ENCODE measurements around the gene FMNL2. TPM values are rescaled to one million over a fixed set of nuclear protein-coding genes. Genes with fewer than 3 reads are reported as not detected.

The FMNL2 gene
- total RNA-seq, 3 donors from 2014 or later (not counting 1 experiment from before 2014, with no cell fraction given) = 0.34 to 3.0 (median 0.78) TPM

DNA sequence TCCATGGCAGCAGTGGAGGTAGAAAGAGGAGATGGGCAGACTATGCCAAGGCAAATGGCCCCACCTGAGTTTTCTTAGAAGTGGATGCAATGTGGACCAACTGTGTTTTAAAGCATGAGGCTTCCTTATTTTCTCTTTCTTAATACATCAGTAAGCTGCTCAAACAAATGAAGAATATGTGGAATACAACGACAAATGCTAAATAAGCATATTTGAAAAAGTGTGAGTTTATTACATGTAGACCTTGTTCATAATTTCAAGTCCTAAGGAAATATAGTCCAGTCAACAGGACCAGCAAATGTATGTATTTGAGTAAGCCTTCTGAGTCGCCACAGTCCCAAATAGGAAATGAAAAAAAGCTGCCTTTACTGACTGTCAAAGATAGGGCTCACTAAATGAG, 204.4 kb downstream of the FMNL2 start:
- Histone ChIP-seq H3K36me3 (ENCODE audit: control insufficient read depth, insufficient read depth, low read length) (no peaks in the 10 kb centered on the region), H3K9me3 (ENCODE audit: control insufficient read depth, insufficient read depth, low read length) (no peaks in the 10 kb centered on the region), H3K4me1 (ENCODE audit: control insufficient read depth, insufficient read depth, low read length) (no peaks in the 10 kb centered on the region), H3K27me3 (ENCODE audit: control insufficient read depth, insufficient read depth, low read length) (no peaks in the 10 kb centered on the region), H3K4me3 (ENCODE audit: low read length) (no peak overlapping the region), H3K27ac (ENCODE audit: low read length) (no peak overlapping the region)
- ATAC-seq = no peak
- WGBS (ENCODE audit: insufficient coverage) = 91% methylated on average over 1 of the region's 2 CpGs
- H3K9me3 Mint-ChIP-seq = no peaks in the 10 kb centered on the region
- intact Hi-C loops (cut with micrococcal nuclease) = no loop called here
- no peaks in the 10 kb centered on the region for H3K4me1 Mint-ChIP-seq
- no peak overlapping the region for H3K4me3 Mint-ChIP-seq
- no peak overlapping the region for H3K27ac Mint-ChIP-seq
- peaks cover 7 to 31% of the 10 kb centered on the region in 2 donors for H3K27me3 Mint-ChIP-seq (ENCODE audit: low read depth in 2 of 2)
- no peaks in the 10 kb centered on the region for H3K36me3 Mint-ChIP-seq
- DNase-seq = no peak
- TF ChIP-seq, protein P1, sequence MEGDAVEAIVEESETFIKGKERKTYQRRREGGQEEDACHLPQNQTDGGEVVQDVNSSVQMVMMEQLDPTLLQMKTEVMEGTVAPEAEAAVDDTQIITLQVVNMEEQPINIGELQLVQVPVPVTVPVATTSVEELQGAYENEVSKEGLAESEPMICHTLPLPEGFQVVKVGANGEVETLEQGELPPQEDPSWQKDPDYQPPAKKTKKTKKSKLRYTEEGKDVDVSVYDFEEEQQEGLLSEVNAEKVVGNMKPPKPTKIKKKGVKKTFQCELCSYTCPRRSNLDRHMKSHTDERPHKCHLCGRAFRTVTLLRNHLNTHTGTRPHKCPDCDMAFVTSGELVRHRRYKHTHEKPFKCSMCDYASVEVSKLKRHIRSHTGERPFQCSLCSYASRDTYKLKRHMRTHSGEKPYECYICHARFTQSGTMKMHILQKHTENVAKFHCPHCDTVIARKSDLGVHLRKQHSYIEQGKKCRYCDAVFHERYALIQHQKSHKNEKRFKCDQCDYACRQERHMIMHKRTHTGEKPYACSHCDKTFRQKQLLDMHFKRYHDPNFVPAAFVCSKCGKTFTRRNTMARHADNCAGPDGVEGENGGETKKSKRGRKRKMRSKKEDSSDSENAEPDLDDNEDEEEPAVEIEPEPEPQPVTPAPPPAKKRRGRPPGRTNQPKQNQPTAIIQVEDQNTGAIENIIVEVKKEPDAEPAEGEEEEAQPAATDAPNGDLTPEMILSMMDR (IDR thresholded peaks at IDR 0.05) = no peak

GRCh38 chr2:152541712-152542111, 206.7 kb downstream of the FMNL2 start:
- DNase-seq = no peak
- Mint-ChIP-seq H3K4me3 (no peak overlapping the region), H3K9me3 (no peaks in the 10 kb centered on the region), H3K27ac (no peak overlapping the region), H3K4me1 (no peaks in the 10 kb centered on the region), H3K27me3 (ENCODE audit: low read depth in 2 of 2) (peaks cover 0 to 16% of the 10 kb centered on the region in 2 donors), H3K36me3 (no peaks in the 10 kb centered on the region)
- 67% methylated on average over 3 of the region's 3 CpGs for WGBS (ENCODE audit: insufficient coverage)
- no peak for ATAC-seq
- no peaks in the 10 kb centered on the region for H3K36me3 ChIP-seq (ENCODE audit: control insufficient read depth, insufficient read depth, low read length)
- intact Hi-C loops (cut with micrococcal nuclease) = no loop called here
- no peaks in the 10 kb centered on the region for H3K4me1 ChIP-seq (ENCODE audit: control insufficient read depth, insufficient read depth, low read length)
- TF ChIP-seq, protein P1 (IDR thresholded peaks at IDR 0.05) = no peak
- no peak overlapping the region for H3K4me3 ChIP-seq (ENCODE audit: low read length)
- no peak overlapping the region for H3K27ac ChIP-seq (ENCODE audit: low read length)
- H3K9me3 ChIP-seq (ENCODE audit: control insufficient read depth, insufficient read depth, low read length) = no peaks in the 10 kb centered on the region
- no peaks in the 10 kb centered on the region for H3K27me3 ChIP-seq (ENCODE audit: control insufficient read depth, insufficient read depth, low read length)

DNA sequence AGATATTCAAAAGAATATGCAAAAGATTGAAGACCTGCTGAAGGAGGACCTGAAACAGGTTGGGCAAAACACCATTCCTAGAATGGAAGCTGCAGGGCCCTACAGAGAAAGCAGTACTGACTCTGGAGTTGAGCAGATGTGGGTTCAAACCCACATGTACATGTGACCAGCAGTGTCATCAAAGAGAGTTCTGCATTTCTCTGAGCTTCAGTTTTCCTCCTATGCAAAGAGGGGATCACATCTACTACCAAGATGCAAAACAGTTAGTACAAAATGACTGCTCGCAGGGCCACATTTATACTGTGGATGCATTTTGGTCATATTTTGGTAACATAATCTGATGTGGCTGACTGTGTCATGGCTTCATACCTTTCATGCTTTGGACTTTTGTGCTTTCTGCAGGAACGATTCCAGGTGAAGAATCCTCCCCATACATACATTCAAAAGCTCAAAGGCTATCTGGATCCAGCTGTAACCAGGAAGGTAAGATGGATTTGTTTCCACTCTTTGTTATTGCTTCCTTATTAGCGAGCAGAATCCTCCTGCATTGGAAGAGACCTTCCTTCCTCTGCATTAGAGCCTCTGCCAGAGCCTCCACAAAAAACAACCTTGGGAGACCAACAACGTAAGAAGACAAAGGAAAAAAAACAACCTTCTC, 207.5 kb downstream of the FMNL2 start:
- H3K27ac ChIP-seq (ENCODE audit: low read length) = no peak overlapping the region
- H3K4me1 Mint-ChIP-seq = no peaks in the 10 kb centered on the region
- no peaks in the 10 kb centered on the region for H3K27me3 ChIP-seq (ENCODE audit: control insufficient read depth, insufficient read depth, low read length)
- H3K4me3 ChIP-seq (ENCODE audit: low read length) = no peak overlapping the region
- ATAC-seq (no peak), DNase-seq (no peak)
- H3K27ac Mint-ChIP-seq = no peak overlapping the region
- peaks cover 0 to 9% of the 10 kb centered on the region in 2 donors for H3K27me3 Mint-ChIP-seq (ENCODE audit: low read depth in 2 of 2)
- WGBS (ENCODE audit: insufficient coverage) = 82% methylated on average over 3 of the region's 4 CpGs
- no peak overlapping the region for H3K4me3 Mint-ChIP-seq
- H3K36me3 Mint-ChIP-seq = no peaks in the 10 kb centered on the region
- no peaks in the 10 kb centered on the region for H3K4me1 ChIP-seq (ENCODE audit: control insufficient read depth, insufficient read depth, low read length)
- H3K36me3 ChIP-seq (ENCODE audit: control insufficient read depth, insufficient read depth, low read length) = no peaks in the 10 kb centered on the region
- no peaks in the 10 kb centered on the region for H3K9me3 Mint-ChIP-seq
- TF ChIP-seq, protein P1 (IDR thresholded peaks at IDR 0.05) = no peak
- H3K9me3 ChIP-seq (ENCODE audit: control insufficient read depth, insufficient read depth, low read length) = no peaks in the 10 kb centered on the region
- intact Hi-C loops (cut with micrococcal nuclease) = no loop called here

DNA sequence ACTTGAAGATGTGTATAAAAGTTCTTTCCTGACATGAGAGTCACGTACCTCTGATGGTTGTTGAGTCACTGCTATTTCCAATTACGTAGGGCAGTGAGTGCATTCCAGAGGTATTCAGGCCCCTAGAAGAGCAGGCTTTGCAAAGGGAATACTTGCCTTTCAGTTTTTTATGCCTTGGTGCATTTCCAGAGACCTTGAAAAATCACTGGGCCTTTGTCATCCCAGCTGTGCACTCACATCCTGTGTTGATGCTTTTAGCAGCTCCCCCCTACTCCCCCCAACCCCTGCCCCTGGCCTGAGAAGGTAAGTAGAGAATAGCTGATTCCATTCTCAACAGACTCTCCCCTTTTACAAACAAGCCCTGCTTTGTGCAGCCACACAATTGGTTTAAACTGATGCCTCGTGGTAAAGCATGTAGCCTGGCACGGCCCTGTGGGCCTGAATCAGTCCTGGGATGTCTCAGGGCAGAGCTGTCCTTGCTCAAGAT, 208.1 kb downstream of the FMNL2 start:
- no peaks in the 10 kb centered on the region for H3K9me3 Mint-ChIP-seq
- no peak for DNase-seq
- H3K36me3 Mint-ChIP-seq = no peaks in the 10 kb centered on the region
- intact Hi-C loops (cut with micrococcal nuclease) = no loop called here
- WGBS (ENCODE audit: insufficient coverage) = 75% methylated on average over 4 of the region's 4 CpGs
- no peak overlapping the region for H3K27ac Mint-ChIP-seq
- no peak for ATAC-seq
- Histone ChIP-seq H3K27me3 (ENCODE audit: control insufficient read depth, insufficient read depth, low read length) (no peaks in the 10 kb centered on the region), H3K36me3 (ENCODE audit: control insufficient read depth, insufficient read depth, low read length) (no peaks in the 10 kb centered on the region), H3K27ac (ENCODE audit: low read length) (no peak overlapping the region), H3K4me3 (ENCODE audit: low read length) (no peak overlapping the region), H3K4me1 (ENCODE audit: control insufficient read depth, insufficient read depth, low read length) (no peaks in the 10 kb centered on the region), H3K9me3 (ENCODE audit: control insufficient read depth, insufficient read depth, low read length) (no peaks in the 10 kb centered on the region)
- H3K4me3 Mint-ChIP-seq = no peak overlapping the region
- TF ChIP-seq, protein P1 (IDR thresholded peaks at IDR 0.05) = no peak
- no peaks in the 10 kb centered on the region for H3K4me1 Mint-ChIP-seq
- H3K27me3 Mint-ChIP-seq (ENCODE audit: low read depth in 2 of 2) = peaks cover 0 to 3% of the 10 kb centered on the region in 2 donors

All from natural killer cell (primary cell).